Spleen (tissue), 11 donors: ENCODE results near the gene MAST4. TPM values are rescaled to one million over a fixed set of nuclear protein-coding genes. Genes with fewer than 3 reads are reported as not detected.
A peak's percentile ranks its signal among the peaks of the same experiment; 100 is the strongest.

Source experiments
- DNase-seq: peaks from one replicate; pipeline ENCODE4 v3.0.0-alpha.2; 2020
- H3K27ac ChIP-seq, 8 donors: fragments of 200-600 bp; sonication (generic) in 7 of 8; 1 replicate in 4 of 8; 2 replicates in 4 of 8; pipeline versions ENCODE4 v1.5.0 to v1.8.0; 2016 to 2021; ENCODE audit warnings: inconsistent platforms in 4 of 8, mild to moderate bottlenecking in 4 of 8, moderate library complexity in 1 of 8
- H3K27me3 ChIP-seq, 7 donors: fragments of 200-600 bp; sonication (generic) in 6 of 7; replicated peaks in 1 of 7; 1 replicate in 4 of 7; 2 replicates in 3 of 7; pipeline versions ENCODE4 v1.5.0 to v1.8.0; 2016 to 2021; ENCODE audit warnings: inconsistent platforms in 3 of 7, mild to moderate bottlenecking in 1 of 7
- H3K36me3 ChIP-seq, 6 donors: fragments of 200-600 bp; sonication (generic) in 5 of 6; 1 replicate in 4 of 6; 2 replicates in 2 of 6; pipeline versions ENCODE4 v1.5.0 to v1.8.0; 2016 to 2021; ENCODE audit warnings: inconsistent platforms in 2 of 6
- H3K4me1 ChIP-seq, 6 donors: fragments of 200-600 bp; sonication (generic) in 5 of 6; 1 replicate in 3 of 6; 2 replicates in 3 of 6; pipeline versions ENCODE4 v1.5.0 to v1.8.0; 2016 to 2021; ENCODE audit warnings: inconsistent platforms in 3 of 6
- H3K4me3 ChIP-seq, 8 donors: fragments of 200-600 bp; sonication (generic) in 7 of 8; 1 replicate in 4 of 8; 2 replicates in 4 of 8; pipeline versions ENCODE4 v1.5.0 to v1.8.0; 2016 to 2021; ENCODE audit warnings: inconsistent platforms in 4 of 8, mild to moderate bottlenecking in 4 of 8, moderate library complexity in 2 of 8
- H3K9me3 ChIP-seq, 8 donors: fragments of 200-600 bp; sonication (generic) in 7 of 8; 1 replicate in 4 of 8; 2 replicates in 4 of 8; pipeline versions ENCODE4 v1.5.0 to v1.8.0; 2016 to 2021; ENCODE audit warnings: inconsistent platforms in 4 of 8
- CTCF ChIP-seq, 11 experiments: fragments of 200-600 bp in 7 of 11; fragments of 450-650 bp in 4 of 11; sonication (generic) in 4 of 11; IDR thresholded peaks in 8 of 11; conservative IDR thresholded peaks in 3 of 11; 1 replicate in 7 of 11; 2 replicates in 4 of 11; pipeline versions ENCODE4 v1.4.0 to v1.8.0; 2016 to 2021; ENCODE audit warnings: antibody characterized with exemption in 11 of 11, inconsistent platforms in 4 of 11, mild to moderate bottlenecking in 1 of 11
- POLR2A ChIP-seq, 3 donors: fragments of 450-650 bp; IDR thresholded peaks; one replicate each; pipeline ENCODE4 v1.5.1; 2017; ENCODE audit warnings: antibody characterized with exemption in 3 of 3, mild to moderate bottlenecking in 1 of 3
- POLR2AphosphoS5 ChIP-seq, 3 donors: sonication (generic); formaldehyde crosslinking; IDR thresholded peaks; one replicate each; pipeline ENCODE4 v1.5.1; 2017; ENCODE audit warnings: antibody characterized with exemption in 3 of 3
- WGBS, 5 donors: extraction: QIAGEN DNeasy Blood & Tissue Kit in 3 of 5; methylation state at CpG; one replicate each; pipeline versions ENCODE4 v1.1.5 to v1.1.7; 2013 to 2018; 5-methylcytosine and 5-hydroxymethylcytosine counted together
- intact Hi-C: fragments of 100-400 bp; cut with DNase I; formaldehyde crosslinking; loops from one replicate; pipeline ENCODE4 v1.15.0; 2023; ENCODE audit warnings: low total_unique reads
- polyA plus RNA-seq, 3 donors: library from polyadenylated mRNA; stranded (reverse); fragments of 200-250 nt; gene quantifications; one replicate each; pipeline ENCODE4 v1.2.1, GENCODE V29; 2013
- total RNA-seq, 7 donors: library from RNA; depleted of rRNA in 3 of 7; stranded (reverse); fragments of >200 nt in 3 of 7; fragmentation: NEBNext Ultra II Directional in 4 of 7; extraction: Animal tissue kit (Norgen Biotek cat#: 25700) in 4 of 7; gene quantifications; one replicate each; pipeline versions ENCODE4 v1.1.0 to v1.2.1, GENCODE V29; 2016 to 2021
- donor health status: healthy with polysubstance abuse.
- donor health status: DM: no; HTN: no; CAD: no; lungs with moderate emphysema.
- donor health status: DM: no; HTN: no; CAD: no.
- donor health status: Bipolar disorder and iron deficiency.
- donor health status: healthy.
- donor health status: DM: no; HTN: no; CAD: no.
- donor health status: DM: yes; HTN: yes; CAD: no.

Gene MAST4
- total and polyA plus RNA-seq, 10 donors = 2.5 to 43.7 (median 25.4) TPM

DNA sequence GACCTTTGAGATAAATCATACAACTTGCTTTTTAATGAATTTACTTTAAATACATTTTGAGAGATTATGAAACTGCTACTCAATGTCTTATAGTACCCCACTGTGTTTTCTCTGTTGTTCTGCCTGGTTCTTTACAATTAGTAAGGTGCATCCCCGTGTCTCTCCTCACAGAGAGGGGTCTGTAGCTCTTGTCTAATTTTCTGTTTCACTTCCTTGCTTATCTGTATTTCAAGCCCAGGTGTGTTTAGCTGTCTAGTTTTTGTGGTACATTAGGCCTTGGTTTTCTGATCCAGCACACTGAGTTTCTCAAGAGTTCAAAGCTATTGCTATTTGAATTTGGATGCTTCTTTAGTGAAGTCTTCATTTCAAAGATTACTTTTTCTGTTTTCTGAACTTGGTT lies 105.1 kb downstream of the MAST4 start:
- peaks cover 0 to 6% (median 0%) of the 10 kb centered on the region in 6 donors for H3K4me1 ChIP-seq
- H3K27me3 ChIP-seq = no peaks in the 10 kb centered on the region
- DNase-seq = no peak
- no peaks in the 10 kb centered on the region for H3K9me3 ChIP-seq
- no peaks in the 10 kb centered on the region for H3K36me3 ChIP-seq
- H3K4me3 ChIP-seq = no peak overlapping the region
- 61 to 80% (median 76%) methylated on average over 1 of the region's 1 CpG for WGBS, 5 donors
- TF ChIP-seq POLR2A (IDR thresholded peaks at IDR 0.05) (no peak), CTCF (IDR thresholded peaks at IDR 0.05 in 8 of 11, conservative IDR thresholded peaks at IDR 0.05 in 3 of 11) (no peak), POLR2AphosphoS5 (IDR thresholded peaks at IDR 0.05) (no peak)
- H3K27ac ChIP-seq = peak overlapping the region in 1 of 8 donors; percentile 29
- intact Hi-C loops = no loop called here

- WGBS, 5 donors = 77 to 98% (median 90%) methylated on average over 3 of the region's 3 CpGs
- no peak for TF ChIP-seq CTCF (IDR thresholded peaks at IDR 0.05 in 8 of 11, conservative IDR thresholded peaks at IDR 0.05 in 3 of 11)
- no peak for TF ChIP-seq POLR2AphosphoS5 (IDR thresholded peaks at IDR 0.05)
- no peak for TF ChIP-seq POLR2A (IDR thresholded peaks at IDR 0.05)
- Histone ChIP-seq H3K9me3 (no peaks in the 10 kb centered on the region), H3K4me1 (peaks cover 0 to 6% (median 0%) of the 10 kb centered on the region in 6 donors), H3K27ac (no peak overlapping the region), H3K4me3 (no peak overlapping the region), H3K27me3 (no peaks in the 10 kb centered on the region), H3K36me3 (no peaks in the 10 kb centered on the region)
- intact Hi-C loops = no loop called here
- DNase-seq = no peak
Observed at GRCh38 chr5:66702426-66702825, 106.2 kb downstream of the MAST4 start.

DNA sequence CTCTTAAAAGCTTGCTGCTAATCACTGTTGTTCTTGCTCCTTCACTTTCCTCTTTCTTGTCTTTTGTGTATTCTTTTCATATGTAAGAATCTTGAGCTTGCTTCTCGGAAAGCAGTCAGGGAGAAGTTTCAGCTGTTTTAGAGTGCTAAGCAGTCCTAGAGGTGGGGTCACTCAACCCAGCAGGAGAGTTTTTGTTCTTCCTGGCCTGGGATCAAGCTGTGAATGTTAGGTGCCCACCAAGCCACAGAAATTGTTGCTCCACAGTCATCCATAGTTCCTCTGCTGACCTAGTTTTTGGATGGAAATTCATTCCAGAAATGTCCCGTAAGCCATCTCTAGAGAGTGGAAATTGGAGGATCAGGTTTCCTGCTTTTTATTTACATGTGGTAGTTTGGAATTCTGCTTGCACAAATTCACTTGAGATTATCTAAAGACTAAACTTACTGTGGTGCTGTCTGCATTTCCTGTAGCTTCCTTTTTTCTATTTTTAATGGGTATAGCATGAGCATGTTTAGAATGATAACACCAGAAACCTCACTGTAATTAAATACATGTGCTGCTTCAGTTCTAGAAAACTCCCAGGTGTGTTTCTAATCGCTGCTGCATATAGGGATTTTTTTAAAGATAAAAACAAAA lies 108.7 kb downstream of the MAST4 start:
- WGBS, 5 donors = 29 to 57% (median 37%) methylated on average over 3 of the region's 3 CpGs
- H3K27ac ChIP-seq = no peak overlapping the region

More for the DNA sequence above, 108.7 kb downstream of the MAST4 start:
- H3K9me3 ChIP-seq = no peaks in the 10 kb centered on the region
- intact Hi-C loops = no loop called here
- DNase-seq = no peak
- H3K36me3 ChIP-seq = no peaks in the 10 kb centered on the region
- peaks cover 0 to 6% (median 0%) of the 10 kb centered on the region in 6 donors for H3K4me1 ChIP-seq
- TF ChIP-seq POLR2AphosphoS5 (IDR thresholded peaks at IDR 0.05) (no peak), POLR2A (IDR thresholded peaks at IDR 0.05) (no peak), CTCF (IDR thresholded peaks at IDR 0.05 in 8 of 11, conservative IDR thresholded peaks at IDR 0.05 in 3 of 11) (no peak)
- H3K4me3 ChIP-seq = no peak overlapping the region
- no peaks in the 10 kb centered on the region for H3K27me3 ChIP-seq
